Measurements from ENCODE around the gene TSHZ2.

Gene TSHZ2

DNA sequence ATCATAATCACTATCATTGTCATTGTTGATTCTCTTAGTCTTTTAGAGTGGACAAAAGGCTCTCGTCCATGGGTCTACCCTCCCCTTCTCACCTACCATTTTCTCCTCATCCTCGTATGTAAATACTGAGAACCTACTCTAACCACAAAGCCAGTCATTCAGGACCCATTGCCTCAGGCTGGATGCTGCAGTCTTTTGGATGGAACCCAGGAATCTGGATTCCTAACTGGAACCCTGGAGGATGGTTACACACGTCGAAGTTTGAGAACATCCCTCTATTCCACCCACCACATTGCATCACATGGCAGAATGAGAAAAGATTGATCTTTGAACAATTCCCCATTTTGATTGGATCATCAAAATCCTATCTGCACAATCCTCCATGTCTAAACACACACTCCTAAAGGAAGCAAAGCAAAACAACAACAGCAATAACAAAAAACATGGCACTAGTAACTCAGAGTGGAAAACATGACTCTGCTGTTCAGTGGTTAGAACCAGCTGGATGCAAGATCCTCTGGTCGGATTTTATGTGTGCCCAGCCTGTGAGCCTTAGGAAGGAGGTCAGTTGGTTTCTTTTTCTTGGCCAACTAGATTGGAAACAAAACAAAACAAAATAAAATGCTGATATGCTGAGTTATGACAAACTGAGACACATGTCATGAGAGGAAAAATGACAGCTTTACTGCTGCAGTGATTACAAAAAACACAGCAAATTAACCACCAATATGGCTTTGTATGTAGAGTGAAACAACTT lies 38.0 kb downstream of the TSHZ2 start:
- ChIA-PET POLR2A (no interaction called here), CTCF (interaction anchor here (0.9 kb wide), 1 partner anchor 13 kb away, joined by 3 read pairs; no protein-coding TSS in a partner anchor)
- TF ChIP-seq, protein P1, sequence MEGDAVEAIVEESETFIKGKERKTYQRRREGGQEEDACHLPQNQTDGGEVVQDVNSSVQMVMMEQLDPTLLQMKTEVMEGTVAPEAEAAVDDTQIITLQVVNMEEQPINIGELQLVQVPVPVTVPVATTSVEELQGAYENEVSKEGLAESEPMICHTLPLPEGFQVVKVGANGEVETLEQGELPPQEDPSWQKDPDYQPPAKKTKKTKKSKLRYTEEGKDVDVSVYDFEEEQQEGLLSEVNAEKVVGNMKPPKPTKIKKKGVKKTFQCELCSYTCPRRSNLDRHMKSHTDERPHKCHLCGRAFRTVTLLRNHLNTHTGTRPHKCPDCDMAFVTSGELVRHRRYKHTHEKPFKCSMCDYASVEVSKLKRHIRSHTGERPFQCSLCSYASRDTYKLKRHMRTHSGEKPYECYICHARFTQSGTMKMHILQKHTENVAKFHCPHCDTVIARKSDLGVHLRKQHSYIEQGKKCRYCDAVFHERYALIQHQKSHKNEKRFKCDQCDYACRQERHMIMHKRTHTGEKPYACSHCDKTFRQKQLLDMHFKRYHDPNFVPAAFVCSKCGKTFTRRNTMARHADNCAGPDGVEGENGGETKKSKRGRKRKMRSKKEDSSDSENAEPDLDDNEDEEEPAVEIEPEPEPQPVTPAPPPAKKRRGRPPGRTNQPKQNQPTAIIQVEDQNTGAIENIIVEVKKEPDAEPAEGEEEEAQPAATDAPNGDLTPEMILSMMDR (IDR thresholded peaks at IDR 0.05; ENCODE audit: control extremely low read depth, extremely low read depth, low read depth, missing control alignments) = no peak
- no peak for DNase-seq (ENCODE audit: extremely low spot score)

DNA sequence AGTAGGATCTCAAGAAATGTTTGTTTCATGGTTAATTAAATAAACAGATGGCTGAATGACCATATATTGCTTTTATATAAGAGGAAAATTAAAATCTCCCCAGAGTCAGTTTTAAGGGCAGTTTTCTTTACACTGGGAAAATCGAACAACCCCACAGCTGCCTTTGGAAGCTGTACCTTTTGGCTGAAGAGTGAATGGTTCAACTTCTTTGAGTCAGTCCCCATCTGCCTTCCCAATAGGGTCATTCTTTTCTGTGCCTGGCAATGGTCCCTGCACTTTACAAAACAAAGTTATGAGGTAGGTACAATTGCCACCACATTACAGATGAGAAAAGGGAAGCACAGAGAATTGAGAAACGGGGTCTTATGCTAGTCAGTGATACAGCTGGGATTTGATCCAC lies 39.5 kb downstream of the TSHZ2 start:
- ChIA-PET POLR2A (no interaction called here), CTCF (no interaction called here)
- no peak for DNase-seq (ENCODE audit: extremely low spot score)
- TF ChIP-seq, protein P1 (IDR thresholded peaks at IDR 0.05; ENCODE audit: control extremely low read depth, extremely low read depth, low read depth, missing control alignments) = no peak

DNA sequence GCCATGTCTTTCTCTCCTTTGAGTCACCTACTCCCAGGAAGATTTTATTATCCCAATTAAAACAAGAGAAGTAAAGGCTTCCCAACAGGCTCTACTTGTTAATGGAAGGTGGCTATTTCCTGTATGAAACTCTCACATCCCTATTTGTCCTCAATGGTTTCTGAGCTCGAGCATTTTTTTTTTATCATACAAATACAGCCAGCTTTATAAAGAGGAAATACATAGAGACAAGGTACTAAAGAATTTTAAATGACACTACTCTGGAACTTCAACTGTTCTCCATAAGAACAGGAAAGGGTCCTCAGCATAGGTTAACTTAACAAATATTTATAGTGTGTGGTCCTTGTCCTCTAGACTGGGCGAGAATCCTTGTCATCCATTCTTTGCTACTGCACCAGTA lies 41.0 kb downstream of the TSHZ2 start:
- no peak for DNase-seq (ENCODE audit: extremely low spot score)
- CTCF ChIA-PET = interaction anchor here (0.9 kb wide), 1 partner anchor 16 kb away, joined by 4 read pairs; no protein-coding TSS in a partner anchor
- TF ChIP-seq, protein P1 (IDR thresholded peaks at IDR 0.05; ENCODE audit: control extremely low read depth, extremely low read depth, low read depth, missing control alignments) = no peak
- POLR2A ChIA-PET = no interaction called here

DNA sequence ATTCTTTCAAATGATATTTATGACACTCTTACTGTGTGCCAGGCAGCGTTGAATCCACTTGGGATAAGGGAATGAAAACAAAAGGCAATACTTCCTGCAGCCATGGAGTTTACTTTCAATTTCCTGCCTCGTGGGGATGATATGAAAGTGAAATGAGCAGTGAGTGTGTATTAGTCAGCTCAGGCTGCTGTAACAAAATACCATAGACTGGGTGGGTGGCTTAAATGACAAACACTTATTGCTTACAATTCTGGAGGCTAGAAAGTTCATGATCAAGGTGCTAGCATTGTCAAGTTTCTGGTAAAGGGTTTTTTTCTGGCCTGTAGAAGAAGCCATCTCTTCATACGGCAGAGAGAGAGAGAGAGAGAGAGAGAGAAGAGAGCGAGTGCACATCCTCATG lies 41.7 kb downstream of the TSHZ2 start:
- TF ChIP-seq, protein P1 (IDR thresholded peaks at IDR 0.05; ENCODE audit: control extremely low read depth, extremely low read depth, low read depth, missing control alignments) = no peak
- DNase-seq (ENCODE audit: extremely low spot score) = no peak
- POLR2A ChIA-PET = no interaction called here
- CTCF ChIA-PET = no interaction called here

DNA sequence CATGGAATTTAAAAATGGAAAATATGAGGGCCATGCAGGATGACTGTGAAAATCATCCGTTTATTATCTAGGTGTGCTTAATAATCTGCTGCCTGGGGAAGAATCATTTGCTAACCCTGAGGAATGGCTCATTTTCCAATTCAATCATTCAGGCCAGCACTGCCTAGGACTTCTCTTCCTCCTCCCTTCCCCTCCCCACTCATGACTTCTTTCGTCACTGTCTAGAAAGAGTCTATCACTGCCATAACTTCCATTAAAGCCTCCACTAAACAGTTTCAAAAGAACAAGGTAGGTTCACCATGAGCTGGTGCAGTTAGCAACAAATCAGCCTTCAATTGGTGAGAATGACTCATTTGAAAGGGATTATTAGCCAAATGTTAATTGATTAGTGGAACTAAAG lies 43.9 kb downstream of the TSHZ2 start:
- ChIA-PET POLR2A (no interaction called here), CTCF (no interaction called here)
- DNase-seq (ENCODE audit: extremely low spot score) = no peak
- TF ChIP-seq, protein P1 (IDR thresholded peaks at IDR 0.05; ENCODE audit: control extremely low read depth, extremely low read depth, low read depth, missing control alignments) = no peak

DNA sequence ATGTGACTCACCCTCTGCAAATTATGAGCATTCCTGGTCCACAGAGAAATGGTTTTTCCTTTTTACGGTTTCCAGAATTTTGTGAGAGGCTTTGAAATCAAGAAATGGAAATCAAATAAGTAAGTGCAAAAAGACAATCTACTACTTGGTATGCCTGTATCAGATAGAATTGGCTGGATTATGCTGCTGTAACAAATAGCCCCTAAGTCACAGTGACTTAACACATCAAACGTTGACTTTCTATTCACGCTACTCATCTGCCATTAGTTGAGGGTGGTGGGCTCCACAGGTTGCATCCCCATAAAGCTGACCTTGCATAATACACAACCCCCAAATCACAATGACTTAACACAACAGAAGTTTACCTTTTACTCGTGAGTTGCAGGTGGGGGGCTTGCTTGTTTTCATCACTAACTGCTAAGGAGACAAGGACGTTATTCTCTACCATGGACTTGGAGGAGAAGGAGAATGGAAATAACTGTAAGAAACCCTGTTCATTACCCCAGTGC lies 44.4 kb downstream of the TSHZ2 start:
- CTCF ChIA-PET = no interaction called here
- no peak for DNase-seq (ENCODE audit: extremely low spot score)
- POLR2A ChIA-PET = no interaction called here
- TF ChIP-seq, protein P1 (IDR thresholded peaks at IDR 0.05; ENCODE audit: control extremely low read depth, extremely low read depth, low read depth, missing control alignments) = no peak
